K562 (cell line): ENCODE measurements around the gene VMP1. TPM values are rescaled to one million over a fixed set of nuclear protein-coding genes. Genes with fewer than 3 reads are reported as not detected.
A peak's percentile ranks its signal among the peaks of the same experiment; 100 is the strongest.

Experiments used
- BRD9 ChIP-seq: fragments of 450-650 bp; IDR thresholded peaks from 2 replicates; pipeline ENCODE4 v1.6.1; 2018; ENCODE audit warnings: low read depth; ENCODE audit not compliant: partially characterized antibody
- CAMTA2 ChIP-seq: fragments of 250-450 bp; sonication (Bioruptor Pico); conservative IDR thresholded peaks from 2 replicates; pipeline ENCODE4 v1.5.1; 2022
- DIDO1 ChIP-seq: fragments of 450-650 bp; IDR thresholded peaks from 2 replicates; pipeline ENCODE4 v1.6.1; 2016; ENCODE audit warnings: low read depth, missing biosample characterization, missing genetic modification characterization
- ESRRB ChIP-seq: fragments of 250-450 bp; sonication (Bioruptor Pico); IDR thresholded peaks from 2 replicates; pipeline ENCODE4 v1.5.0; 2020; ENCODE audit warnings: mild to moderate bottlenecking, moderate library complexity, borderline replicate concordance
- JUND ChIP-seq, 2 experiments: IDR thresholded peaks; 2 replicates in 1 of 2; 3 replicates in 1 of 2; pipeline ENCODE4 v1.6.1; 2011; ENCODE audit warnings: borderline replicate concordance in 2 of 2, low read depth in 2 of 2, low read length in 2 of 2, improper control_type of control experiment in 1 of 2, missing biosample characterization in 1 of 2, missing genetic modification characterization in 1 of 2, missing genetic modification reagents in 1 of 2
- MAX ChIP-seq: sonication (generic); formaldehyde crosslinking; IDR thresholded peaks from 2 replicates; pipeline ENCODE4 v1.9.0; 2022; ENCODE audit warnings: mild to moderate bottlenecking, missing genetic modification reagents
- RFX1 ChIP-seq: fragments of 450-650 bp; IDR thresholded peaks from 2 replicates; pipeline ENCODE4 v1.6.1; 2016; ENCODE audit warnings: mild to moderate bottlenecking, moderate library complexity
- SLC30A9 ChIP-seq: fragments of 250-450 bp; sonication (Bioruptor Pico); IDR thresholded peaks from 2 replicates; pipeline ENCODE4 v1.8.0; 2022; ENCODE audit warnings: mild to moderate bottlenecking, moderate library complexity
- THAP12 ChIP-seq: fragments of 250-450 bp; sonication (Bioruptor Pico); IDR thresholded peaks from 2 replicates; pipeline ENCODE4 v1.9.0; 2021; ENCODE audit warnings: mild to moderate bottlenecking, inconsistent platforms
- THRAP3 ChIP-seq: fragments of 450-650 bp; IDR thresholded peaks from 2 replicates; pipeline ENCODE4 v1.6.1; 2016; ENCODE audit warnings: mild to moderate bottlenecking, inconsistent platforms, borderline replicate concordance
- ZC3H11A ChIP-seq: IDR thresholded peaks from 2 replicates; pipeline ENCODE4 v1.6.1; 2012; ENCODE audit warnings: low read depth, low read length, improper control_type of control experiment
- ZNF384 ChIP-seq: IDR thresholded peaks from 2 replicates; pipeline ENCODE4 v1.6.1; 2012; ENCODE audit warnings: low read depth, low read length, improper control_type of control experiment
- ZNF592 ChIP-seq: fragments of 450-650 bp; IDR thresholded peaks from 2 replicates; pipeline ENCODE4 v1.6.1; 2017; ENCODE audit warnings: antibody characterized with exemption, mild to moderate bottlenecking
- ZNF609 ChIP-seq: sonication (generic); formaldehyde crosslinking; IDR thresholded peaks from 2 replicates; pipeline ENCODE4 v1.8.1; 2023; ENCODE audit warnings: missing genetic modification reagents, mild to moderate bottlenecking, borderline replicate concordance
- ZNF76 ChIP-seq: fragments of 250-450 bp; sonication (Bioruptor Pico); IDR thresholded peaks from 2 replicates; pipeline ENCODE4 v1.4.0; 2020; ENCODE audit warnings: mild to moderate bottlenecking, moderate library complexity, borderline replicate concordance
- polyA plus RNA-seq, 8 experiments: library from polyadenylated mRNA; depleted of rRNA in 4 of 8; stranded (reverse) in 5 of 8; unstranded in 3 of 8; fragments of >200 nt; fragmentation: Nextera tagmentation in 2 of 8; fragmentation: Illumina TruSeq in 1 of 8; extraction: Ambion mirVana in 2 of 8; extraction: Trizol in 1 of 8; gene quantifications; 2 replicates each; pipeline versions ENCODE4 v1.2.1 to v1.2.3, GENCODE V29; 2011 to 2014; ENCODE audit warnings: inconsistent platforms in 1 of 8, missing spikeins in 1 of 8
- total RNA-seq, 7 experiments: library from RNA; depleted of rRNA in 6 of 7; stranded (reverse); fragments of >200 nt in 6 of 7; fragmentation: Illumina TruSeq in 2 of 7; extraction: Trizol in 2 of 7; gene quantifications; 2 replicates each; pipeline versions ENCODE4 v1.2.1 to v1.2.3, GENCODE V29; 2011 to 2021; ENCODE audit warnings: low replicate concordance in 1 of 7

VMP1 gene
- total and polyA plus RNA-seq, 9 of the 15 experiments (the other 6 are each of a cell fraction or from before 2014, with no cell fraction given) = 123 to 304 (median 151) TPM

GRCh38 chr17:59839651-59840328 is 132.3 kb downstream of the VMP1 start (continued):
- TF ChIP-seq BRD9 (no peak), CAMTA2 (CRISPR knock-in tag) (no peak), ESRRB (0 out of 2 replicates have a peak, but pooled peaks have one; percentile 11), ZNF609 (no peak), THAP12 (CRISPR knock-in tag) (no peak), ZNF592 (no peak), MAX (CRISPR knock-in tag) (no peak), ZNF384 (no peak), RFX1 (no peak; the same call in 1 of the 2 replicates), DIDO1 (tag) (no peak), ZC3H11A (no peak), THRAP3 (peak; percentile 46; the same call in 1 of the 2 replicates), SLC30A9 (CRISPR knock-in tag) (no peak), JUND (IDR thresholded peaks at IDR 0.05; ENCODE audit: borderline replicate concordance, low read depth, low read length) (no peak), JUND (tag; IDR thresholded peaks at IDR 0.05; ENCODE audit: borderline replicate concordance, low read depth, low read length) (no peak), ZNF76 (CRISPR knock-in tag) (no peak)
